Neural cell (in vitro differentiated cells): ENCODE results near the gene STX10. TPM values are rescaled to one million over a fixed set of nuclear protein-coding genes. Genes with fewer than 3 reads are reported as not detected.

Experiments
- H2AFZ ChIP-seq: fragments of 200-600, 300-800 bp; sonication (generic), shearing (Covaris generic); 2 replicates; pipeline ENCODE4 v1.6.0; 2014; ENCODE audit warnings: low read depth, mild to moderate bottlenecking, antibody characterized with exemption, low read length, moderate library complexity
- H3F3A ChIP-seq: fragments of 200-600 bp; shearing (Covaris generic); 2 replicates; pipeline ENCODE4 v1.6.1; 2016; ENCODE audit warnings: mild to moderate bottlenecking, moderate library complexity, mixed read lengths, antibody characterized with exemption, low read length; ENCODE audit not compliant: insufficient read depth, poor library complexity, severe bottlenecking
- H3K27ac ChIP-seq: fragments of 200-600, 300-800 bp; sonication (generic), shearing (Covaris generic); 2 replicates; pipeline ENCODE4 v1.5.1; 2014; ENCODE audit warnings: mild to moderate bottlenecking, low read length, moderate library complexity
- H3K27me3 ChIP-seq: fragments of 300-800, 200-600 bp; sonication (generic), shearing (Covaris generic); 2 replicates; pipeline ENCODE4 v1.6.0; 2014; ENCODE audit warnings: mild to moderate bottlenecking, low read depth, low read length, moderate library complexity; ENCODE audit not compliant: insufficient read depth
- H3K36me3 ChIP-seq: fragments of 300-800, 200-600 bp; sonication (generic), shearing (Covaris generic); 2 replicates; pipeline ENCODE4 v1.5.1; 2014; ENCODE audit warnings: mild to moderate bottlenecking, antibody characterized with exemption, low read length, moderate library complexity; ENCODE audit not compliant: insufficient read depth
- H3K4me2 ChIP-seq: fragments of 300-800, 200-600 bp; sonication (generic), shearing (Covaris generic); 2 replicates; pipeline ENCODE4 v1.6.0; 2014; ENCODE audit warnings: mild to moderate bottlenecking, low read length
- H3K4me3 ChIP-seq: fragments of 300-800, 200-600 bp; sonication (generic), shearing (Covaris generic); 2 replicates; pipeline ENCODE4 v1.5.1; 2014; ENCODE audit warnings: mild to moderate bottlenecking, low read length, moderate library complexity
- H3K79me2 ChIP-seq: fragments of 200-600 bp; shearing (Covaris generic); replicated peaks from 2 replicates; pipeline ENCODE4 v1.6.0; 2014; ENCODE audit warnings: mild to moderate bottlenecking, low read length, moderate library complexity; ENCODE audit not compliant: insufficient read depth
- H3K9ac ChIP-seq: fragments of 300-800, 200-600 bp; sonication (generic), shearing (Covaris generic); 2 replicates; pipeline ENCODE4 v1.6.1; 2016; ENCODE audit warnings: mild to moderate bottlenecking, low read length, mixed read lengths
- H3K9me2 ChIP-seq: fragments of 200-600 bp; shearing (Covaris generic); 2 replicates; pipeline ENCODE4 v1.6.1; 2016; ENCODE audit warnings: mild to moderate bottlenecking, low read length, mixed read lengths; ENCODE audit not compliant: insufficient read depth
- H3K9me3 ChIP-seq: fragments of 200-600, 300-800 bp; sonication (generic), shearing (Covaris generic); 2 replicates; pipeline ENCODE4 v1.6.1; 2016; ENCODE audit warnings: mild to moderate bottlenecking, mixed run types, low read length, moderate library complexity, mixed read lengths
- H4K20me1 ChIP-seq: fragments of 200-600 bp; shearing (Covaris generic); 2 replicates; pipeline ENCODE4 v1.6.1; 2016; ENCODE audit warnings: mild to moderate bottlenecking, mixed run types; ENCODE audit not compliant: insufficient read depth
- EP300 ChIP-seq: fragments of 450-650 bp; conservative IDR thresholded peaks from 2 replicates; pipeline ENCODE4 v1.6.1; 2014; ENCODE audit warnings: antibody characterized with exemption, mild to moderate bottlenecking, moderate library complexity; ENCODE audit not compliant: poor library complexity, severe bottlenecking
- EZH2 ChIP-seq: fragments of 200-600, 300-800 bp; shearing (Covaris generic), sonication (generic); IDR thresholded peaks from 2 replicates; pipeline ENCODE4 v1.6.1; 2014; ENCODE audit warnings: antibody characterized with exemption, low read length, borderline replicate concordance, mild to moderate bottlenecking; ENCODE audit not compliant: insufficient read depth, poor library complexity, severe bottlenecking
- MXI1 ChIP-seq: fragments of 450-650 bp; conservative IDR thresholded peaks from 2 replicates; pipeline ENCODE4 v1.6.1; 2014; ENCODE audit warnings: antibody characterized with exemption, mild to moderate bottlenecking; ENCODE audit not compliant: poor library complexity, severe bottlenecking
- POLR2AphosphoS5 ChIP-seq: IDR thresholded peaks from 2 replicates; pipeline ENCODE4 v1.6.1; 2012
- RAD21 ChIP-seq: fragments of 450-650 bp; conservative IDR thresholded peaks from 2 replicates; pipeline ENCODE4 v1.6.1; 2014; ENCODE audit warnings: antibody characterized with exemption, mild to moderate bottlenecking, moderate library complexity
- REST ChIP-seq: IDR thresholded peaks from 2 replicates; pipeline ENCODE4 v1.6.1; 2012; ENCODE audit warnings: borderline replicate concordance
- SMC3 ChIP-seq: fragments of 450-650 bp; conservative IDR thresholded peaks from 2 replicates; pipeline ENCODE4 v1.6.1; 2014; ENCODE audit warnings: antibody characterized with exemption, mild to moderate bottlenecking, moderate library complexity; ENCODE audit not compliant: poor library complexity
- TAF1 ChIP-seq: IDR thresholded peaks from 2 replicates; pipeline ENCODE4 v1.6.1; 2012; ENCODE audit warnings: low read depth
- polyA plus RNA-seq: library from polyadenylated mRNA; depleted of rRNA; stranded (reverse); fragments of >200 nt; gene quantifications from 2 replicates; pipeline ENCODE4 v1.2.3, GENCODE V29; 2014
- TF ChIP-seq, protein P1 (sequence below): fragments of 450-650 bp; IDR thresholded peaks from 2 replicates; pipeline ENCODE4 v1.5.1; 2014; ENCODE audit warnings: antibody characterized with exemption, mild to moderate bottlenecking, moderate library complexity; ENCODE audit not compliant: poor library complexity, severe bottlenecking

Gene STX10
- polyA plus RNA-seq, 1 donor from 2014 or later: 157 TPM

DNA sequence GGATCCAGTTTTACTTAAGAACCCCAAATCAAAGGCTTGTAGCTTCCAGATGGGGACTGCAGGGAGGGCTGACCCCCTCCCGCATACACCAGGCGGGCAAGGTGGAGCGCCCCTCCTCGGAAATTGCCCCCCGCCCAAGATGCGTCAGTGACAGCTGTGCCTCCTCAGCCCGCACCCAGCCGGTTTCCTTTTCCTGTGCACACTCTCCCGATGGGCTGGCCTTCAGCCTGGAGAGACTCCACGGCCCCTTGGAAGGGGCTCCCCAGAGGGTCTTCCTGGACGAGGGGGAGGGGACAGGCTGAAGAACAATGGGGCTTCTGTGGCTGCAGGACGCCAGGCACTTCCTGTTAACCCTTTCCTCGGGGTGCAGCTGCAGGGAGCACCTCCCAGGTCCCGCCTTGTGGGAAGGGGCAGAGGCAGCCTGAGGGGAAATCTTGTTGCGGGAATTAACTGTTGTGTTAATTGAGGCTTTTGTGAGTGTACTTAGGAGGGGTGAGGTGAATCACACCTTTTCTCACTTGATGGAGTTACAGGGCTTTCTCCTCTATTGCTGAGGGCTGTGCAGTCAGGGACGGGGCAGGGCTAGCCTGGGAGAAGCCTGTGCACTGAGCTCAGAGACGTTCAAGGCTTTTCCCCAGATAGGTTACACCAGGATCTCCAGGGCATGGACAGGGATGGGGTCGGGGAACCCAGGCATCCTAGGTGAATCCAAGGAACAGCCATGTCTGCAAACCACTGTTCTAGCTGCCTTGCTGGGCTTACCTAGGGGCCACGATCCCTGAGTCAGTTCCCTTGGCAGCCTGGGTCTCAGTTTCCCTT lies 14.4 kb upstream of the STX10 start:
- Histone ChIP-seq H2AFZ (no peak overlapping the region), H3K36me3 (no peaks in the 10 kb centered on the region), H4K20me1 (no peaks in the 10 kb centered on the region), H3K4me2 (no peak overlapping the region), H3K4me3 (no peak overlapping the region), H3K9me2 (no peaks in the 10 kb centered on the region), H3K27ac (no peak overlapping the region), H3K9ac (peak overlapping the region; percentile 23), H3K27me3 (peaks cover 9% of the 10 kb centered on the region), H3K79me2 (no peaks in the 10 kb centered on the region), H3K9me3 (no peaks in the 10 kb centered on the region), H3F3A (no peaks in the 10 kb centered on the region)
- TF ChIP-seq TAF1 (no peak), EZH2 (no peak), MXI1 (no peak), EP300 (no peak), SMC3 (no peak), REST (no peak), POLR2AphosphoS5 (no peak), RAD21 (no peak)
- TF ChIP-seq, protein P1, sequence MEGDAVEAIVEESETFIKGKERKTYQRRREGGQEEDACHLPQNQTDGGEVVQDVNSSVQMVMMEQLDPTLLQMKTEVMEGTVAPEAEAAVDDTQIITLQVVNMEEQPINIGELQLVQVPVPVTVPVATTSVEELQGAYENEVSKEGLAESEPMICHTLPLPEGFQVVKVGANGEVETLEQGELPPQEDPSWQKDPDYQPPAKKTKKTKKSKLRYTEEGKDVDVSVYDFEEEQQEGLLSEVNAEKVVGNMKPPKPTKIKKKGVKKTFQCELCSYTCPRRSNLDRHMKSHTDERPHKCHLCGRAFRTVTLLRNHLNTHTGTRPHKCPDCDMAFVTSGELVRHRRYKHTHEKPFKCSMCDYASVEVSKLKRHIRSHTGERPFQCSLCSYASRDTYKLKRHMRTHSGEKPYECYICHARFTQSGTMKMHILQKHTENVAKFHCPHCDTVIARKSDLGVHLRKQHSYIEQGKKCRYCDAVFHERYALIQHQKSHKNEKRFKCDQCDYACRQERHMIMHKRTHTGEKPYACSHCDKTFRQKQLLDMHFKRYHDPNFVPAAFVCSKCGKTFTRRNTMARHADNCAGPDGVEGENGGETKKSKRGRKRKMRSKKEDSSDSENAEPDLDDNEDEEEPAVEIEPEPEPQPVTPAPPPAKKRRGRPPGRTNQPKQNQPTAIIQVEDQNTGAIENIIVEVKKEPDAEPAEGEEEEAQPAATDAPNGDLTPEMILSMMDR: no peak

- TF ChIP-seq EP300 (no peak), RAD21 (no peak), SMC3 (no peak), POLR2AphosphoS5 (no peak), EZH2 (no peak), REST (no peak), MXI1 (no peak), TAF1 (no peak)
- TF ChIP-seq, protein P1: no peak
- H3F3A ChIP-seq: no peaks in the 10 kb centered on the region
- peak overlapping the region; percentile 23 for H3K9ac ChIP-seq
- H3K4me2 ChIP-seq: no peak overlapping the region
- H3K79me2 ChIP-seq: no peaks in the 10 kb centered on the region
- H3K9me2 ChIP-seq: no peaks in the 10 kb centered on the region
- no peaks in the 10 kb centered on the region for H3K9me3 ChIP-seq
- no peak overlapping the region for H3K4me3 ChIP-seq
- no peak overlapping the region for H3K27ac ChIP-seq
- peaks cover 9% of the 10 kb centered on the region for H3K27me3 ChIP-seq
- H4K20me1 ChIP-seq: no peaks in the 10 kb centered on the region
- no peak overlapping the region for H2AFZ ChIP-seq
- no peaks in the 10 kb centered on the region for H3K36me3 ChIP-seq
Measured at GRCh38 chr19:13163609-13164342, 13.6 kb upstream of the STX10 start.
